ENCODE results near the gene EFHB.
"Not testable (repeated sequence)": the region's sequence is repeated elsewhere in the genome, so short reads cannot be mapped to it uniquely, and the experiment has no call there.

The EFHB gene

DNA sequence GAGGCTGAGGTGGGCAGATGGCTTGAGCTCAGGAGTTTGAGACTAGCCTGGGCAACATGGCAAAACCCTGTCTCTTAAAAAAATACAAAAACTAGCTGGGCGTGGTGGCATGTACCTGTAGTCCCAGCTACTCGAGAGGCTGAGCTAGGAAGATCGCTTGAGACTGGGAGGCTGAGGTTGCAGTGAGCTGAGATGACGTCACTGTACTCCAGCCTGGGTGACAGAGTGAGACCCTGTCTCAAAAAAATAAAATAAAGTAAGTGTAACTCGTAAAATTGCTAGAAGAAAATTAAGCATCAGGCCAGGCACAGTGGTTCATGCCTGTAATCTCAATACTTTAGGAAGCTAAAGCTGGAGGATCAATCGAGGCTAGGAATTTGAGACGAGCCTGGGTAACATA, 34.2 kb downstream of the EFHB start:
- not testable (repeated sequence) for H3K27me3 Mint-ChIP-seq; H3K9me3 Mint-ChIP-seq (ENCODE audit: low read depth); H3K27ac Mint-ChIP-seq; H3K4me3 Mint-ChIP-seq; H3K4me1 Mint-ChIP-seq (ENCODE audit: low read depth); H3K36me3 Mint-ChIP-seq

DNA sequence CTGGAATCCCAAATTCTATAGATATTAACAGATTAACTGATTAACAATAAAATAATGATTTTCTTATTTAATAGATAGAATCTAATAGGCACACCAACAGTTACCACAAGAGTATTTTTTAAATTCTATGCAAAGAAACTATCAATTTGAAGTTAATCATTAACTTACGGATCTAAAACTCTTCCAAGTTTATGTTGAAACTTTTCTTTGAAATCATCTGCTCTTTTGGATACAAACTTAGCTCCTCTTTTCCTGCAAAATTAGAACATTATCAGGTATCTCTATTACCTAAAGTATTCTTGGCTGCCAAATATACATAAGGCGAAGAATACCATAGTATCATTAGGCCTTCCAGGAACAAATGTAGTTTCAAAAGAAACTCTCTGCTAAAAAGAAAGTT, 34.8 kb downstream of the EFHB start:
- H3K4me1 Mint-ChIP-seq (ENCODE audit: low read depth): no peaks in the 10 kb centered on the region
- no peaks in the 10 kb centered on the region for H3K27me3 Mint-ChIP-seq

DNA sequence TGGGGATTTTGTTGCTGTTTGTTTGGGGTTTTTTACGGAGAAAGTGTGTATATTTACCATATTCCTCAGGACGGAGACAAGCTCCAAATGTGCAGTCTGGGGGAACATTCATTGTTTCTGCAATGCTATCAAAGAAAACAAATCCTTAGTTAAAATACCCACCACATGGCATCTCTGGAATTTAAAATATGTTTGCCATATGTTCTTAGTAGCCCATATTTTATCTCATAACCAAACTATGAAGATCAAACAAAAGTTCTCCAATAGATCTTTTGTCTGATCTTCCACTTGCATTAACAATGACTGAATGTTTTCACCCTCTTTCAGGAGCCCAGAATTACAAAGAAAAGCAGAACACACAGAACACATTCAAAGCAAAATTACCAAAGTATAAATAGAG, 35.3 kb downstream of the EFHB start:
- H3K9me3 Mint-ChIP-seq (ENCODE audit: low read depth): no peaks in the 10 kb centered on the region
- H3K36me3 Mint-ChIP-seq: no peaks in the 10 kb centered on the region
- H3K27ac Mint-ChIP-seq: no peak overlapping the region
- no peak overlapping the region for H3K4me3 Mint-ChIP-seq
- H3K27me3 Mint-ChIP-seq: no peaks in the 10 kb centered on the region
- no peaks in the 10 kb centered on the region for H3K4me1 Mint-ChIP-seq (ENCODE audit: low read depth)

More for the DNA sequence above, 34.8 kb downstream of the EFHB start:
- Mint-ChIP-seq H3K4me3 (no peak overlapping the region), H3K9me3 (ENCODE audit: low read depth) (no peaks in the 10 kb centered on the region), H3K27ac (no peak overlapping the region), H3K36me3 (no peaks in the 10 kb centered on the region)

DNA sequence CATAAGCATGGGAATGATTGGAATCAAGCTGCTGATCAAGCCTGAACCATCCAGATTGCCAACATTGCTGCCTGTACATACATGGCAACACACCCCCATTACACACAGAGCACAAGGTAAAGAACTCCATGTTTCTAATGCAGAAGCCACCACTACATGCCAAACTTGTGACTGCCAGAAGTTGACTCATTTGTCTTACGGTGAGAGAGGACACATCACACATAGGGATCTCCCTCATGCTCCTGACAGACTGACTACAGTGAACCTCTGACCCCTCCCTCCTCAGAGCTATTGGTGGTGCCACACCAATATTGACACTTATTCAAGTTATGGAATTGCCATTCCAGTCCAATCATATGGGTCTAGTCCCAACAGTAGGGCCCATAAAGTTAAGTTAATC, 42.3 kb downstream of the EFHB start:
- H3K27me3 Mint-ChIP-seq: no peaks in the 10 kb centered on the region
- H3K27ac Mint-ChIP-seq: no peak overlapping the region

DNA sequence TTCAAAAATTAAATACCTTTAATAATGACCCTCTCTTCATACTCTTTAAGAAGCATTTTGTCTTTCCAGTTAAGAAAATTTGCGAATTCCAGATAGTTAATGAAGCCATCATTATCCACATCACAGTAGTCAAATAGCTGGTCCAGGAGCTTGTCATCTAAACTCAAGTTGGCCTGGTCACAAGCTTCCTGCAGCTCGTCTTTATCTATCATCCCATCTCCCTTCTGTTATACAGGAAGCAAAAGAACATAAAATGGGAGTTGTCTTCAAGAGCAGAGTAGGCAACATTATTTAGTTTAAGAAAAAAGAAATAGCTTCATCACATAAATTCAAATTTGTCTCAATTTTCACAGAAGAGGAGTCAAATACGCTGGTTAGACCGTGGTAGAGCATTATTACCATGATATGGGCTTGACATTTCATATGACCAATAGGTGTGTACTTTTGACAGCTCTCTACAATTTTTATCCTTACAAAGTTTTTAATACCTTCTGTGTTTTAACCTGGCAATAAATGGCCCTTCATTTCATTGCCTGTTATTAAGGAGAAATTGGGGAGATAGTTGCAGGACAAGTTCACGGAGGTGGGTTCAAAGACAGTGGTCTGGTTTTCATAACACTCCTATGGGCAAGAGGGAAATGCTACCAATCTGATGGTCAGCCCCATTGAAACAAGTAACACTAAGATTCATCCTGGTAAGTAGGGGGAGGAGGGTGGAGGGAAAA, 45.4 kb downstream of the EFHB start:
- no peak overlapping the region for H3K27ac Mint-ChIP-seq

More for the DNA sequence above, 42.3 kb downstream of the EFHB start:
- no peak overlapping the region for H3K4me3 Mint-ChIP-seq
- no peaks in the 10 kb centered on the region for H3K4me1 Mint-ChIP-seq (ENCODE audit: low read depth)
- no peaks in the 10 kb centered on the region for H3K36me3 Mint-ChIP-seq
- H3K9me3 Mint-ChIP-seq (ENCODE audit: low read depth): no peaks in the 10 kb centered on the region

DNA sequence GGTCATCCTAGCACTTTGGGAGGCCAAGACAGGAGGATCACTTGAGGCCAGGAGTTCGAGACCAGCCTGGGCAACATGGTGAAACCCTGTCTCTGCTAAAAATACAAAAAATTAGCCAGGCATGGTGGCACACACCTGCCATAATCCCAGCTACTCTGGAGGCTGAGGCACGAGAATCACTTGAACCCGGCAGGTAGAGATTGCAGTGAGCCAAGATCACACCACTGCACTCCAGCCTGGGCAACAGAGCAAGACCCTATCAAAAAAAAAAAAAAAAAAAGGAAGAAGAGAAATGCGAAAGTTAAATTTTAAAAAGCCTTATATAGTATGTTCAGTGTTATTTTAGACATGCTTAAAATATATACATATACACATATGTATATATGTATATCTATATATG, 46.9 kb downstream of the EFHB start:
- H3K4me3 Mint-ChIP-seq; H3K27me3 Mint-ChIP-seq; H3K9me3 Mint-ChIP-seq (ENCODE audit: low read depth); H3K27ac Mint-ChIP-seq; H3K36me3 Mint-ChIP-seq; H3K4me1 Mint-ChIP-seq (ENCODE audit: low read depth): not testable (repeated sequence)

More for the DNA sequence above, 45.4 kb downstream of the EFHB start:
- no peaks in the 10 kb centered on the region for H3K4me1 Mint-ChIP-seq (ENCODE audit: low read depth)
- no peaks in the 10 kb centered on the region for H3K27me3 Mint-ChIP-seq
- H3K36me3 Mint-ChIP-seq: no peaks in the 10 kb centered on the region
- H3K4me3 Mint-ChIP-seq: no peak overlapping the region
- H3K9me3 Mint-ChIP-seq (ENCODE audit: low read depth): no peaks in the 10 kb centered on the region

- Mint-ChIP-seq H3K27ac (no peak overlapping the region), H3K9me3 (ENCODE audit: low read depth) (no peaks in the 10 kb centered on the region), H3K4me3 (no peak overlapping the region), H3K36me3 (no peaks in the 10 kb centered on the region), H3K4me1 (ENCODE audit: low read depth) (no peaks in the 10 kb centered on the region), H3K27me3 (no peaks in the 10 kb centered on the region)
These were observed 47.6 kb downstream of the EFHB start for GRCh38 chr3:19886404-19886803.

DNA sequence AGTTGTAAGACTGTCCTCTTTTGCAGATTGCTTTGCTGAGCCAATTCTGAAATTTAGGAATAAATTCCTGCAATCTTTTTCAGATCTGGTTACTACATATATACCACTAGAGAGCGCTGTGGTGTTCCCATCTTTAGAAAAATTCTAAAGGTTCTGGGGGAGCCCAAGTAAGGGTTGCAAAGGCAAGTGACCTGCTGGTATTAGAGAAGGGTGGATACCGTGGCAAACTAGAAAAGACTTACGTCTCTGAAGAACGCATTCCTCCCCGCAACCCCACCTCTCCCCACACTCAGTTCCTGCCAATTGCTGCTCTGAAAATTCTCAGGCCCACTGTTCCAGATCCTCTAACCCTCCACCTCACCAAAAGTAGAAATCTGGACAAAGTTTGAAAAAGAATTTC, 48.5 kb downstream of the EFHB start:
- H3K4me1 Mint-ChIP-seq (ENCODE audit: low read depth): no peaks in the 10 kb centered on the region
- H3K27ac Mint-ChIP-seq: no peak overlapping the region
- no peaks in the 10 kb centered on the region for H3K36me3 Mint-ChIP-seq
- no peaks in the 10 kb centered on the region for H3K27me3 Mint-ChIP-seq
- H3K9me3 Mint-ChIP-seq (ENCODE audit: low read depth): no peaks in the 10 kb centered on the region
- H3K4me3 Mint-ChIP-seq: no peak overlapping the region

DNA sequence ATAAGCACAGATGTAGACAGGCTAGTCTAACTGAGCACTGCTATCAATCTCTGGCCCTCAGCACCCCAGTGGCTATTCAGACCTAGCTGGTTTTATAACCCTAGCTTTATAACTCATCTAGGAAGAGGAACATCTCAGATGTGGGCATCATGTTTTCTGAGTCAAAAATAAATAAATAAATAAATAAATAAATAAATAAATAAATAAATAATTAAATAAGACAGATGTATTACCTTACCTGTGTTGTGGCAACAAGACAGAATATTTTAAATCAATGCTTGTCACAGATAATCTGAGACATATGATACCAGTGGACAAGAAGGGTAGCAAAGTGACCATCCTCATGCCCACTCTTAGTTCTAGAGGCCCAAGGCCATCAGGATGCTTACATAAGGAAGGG, 52.2 kb downstream of the EFHB start:
- Mint-ChIP-seq H3K4me3 (no peak overlapping the region), H3K9me3 (ENCODE audit: low read depth) (no peaks in the 10 kb centered on the region), H3K4me1 (ENCODE audit: low read depth) (no peaks in the 10 kb centered on the region), H3K36me3 (no peaks in the 10 kb centered on the region), H3K27me3 (no peaks in the 10 kb centered on the region), H3K27ac (no peak overlapping the region)

DNA sequence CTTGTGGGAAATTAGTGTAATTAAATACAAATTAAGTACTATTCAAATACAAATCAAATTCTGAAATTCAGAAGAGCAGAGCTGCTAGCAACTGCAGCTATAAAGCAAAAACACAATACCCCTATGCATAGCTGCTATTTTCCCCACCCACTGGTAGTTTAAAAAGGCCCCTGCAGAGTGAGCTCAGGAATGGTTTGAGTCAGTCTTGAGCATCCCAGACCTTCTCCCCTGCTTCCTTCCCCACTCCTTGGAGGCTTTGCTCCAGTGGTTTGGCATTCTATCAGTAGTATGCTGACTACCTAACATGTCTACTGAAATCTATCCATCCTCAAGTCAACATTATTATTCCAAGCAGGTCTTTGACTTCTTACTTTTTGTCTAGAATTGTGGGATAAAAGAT, 53.0 kb downstream of the EFHB start:
- Mint-ChIP-seq H3K27me3 (peaks cover 1% of the 10 kb centered on the region), H3K4me1 (ENCODE audit: low read depth) (no peaks in the 10 kb centered on the region), H3K9me3 (ENCODE audit: low read depth) (no peaks in the 10 kb centered on the region), H3K4me3 (no peak overlapping the region), H3K27ac (no peak overlapping the region), H3K36me3 (no peaks in the 10 kb centered on the region)

DNA sequence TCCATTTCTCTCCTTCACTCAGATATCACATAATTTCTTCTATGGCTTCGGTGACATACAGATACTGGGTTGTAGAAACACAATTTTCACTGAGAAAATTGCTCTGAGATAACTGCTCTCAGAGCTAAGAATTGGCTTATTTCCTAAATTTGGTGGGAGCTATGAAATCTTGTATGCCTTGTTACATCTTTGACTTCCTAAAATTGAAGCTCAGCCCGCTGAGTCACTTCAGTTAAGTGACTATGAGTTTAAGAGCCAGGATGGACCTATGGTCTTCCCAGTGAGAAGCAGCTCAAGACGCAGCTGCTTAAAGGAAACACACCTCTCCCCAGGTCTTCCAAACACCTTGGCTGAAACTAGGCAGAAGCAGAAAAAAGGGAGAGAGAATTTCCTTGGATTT, 56.4 kb downstream of the EFHB start:
- Mint-ChIP-seq H3K4me3 (no peak overlapping the region), H3K9me3 (ENCODE audit: low read depth) (no peaks in the 10 kb centered on the region), H3K4me1 (ENCODE audit: low read depth) (no peaks in the 10 kb centered on the region), H3K27me3 (peaks cover 1% of the 10 kb centered on the region), H3K27ac (no peak overlapping the region), H3K36me3 (no peaks in the 10 kb centered on the region)

DNA sequence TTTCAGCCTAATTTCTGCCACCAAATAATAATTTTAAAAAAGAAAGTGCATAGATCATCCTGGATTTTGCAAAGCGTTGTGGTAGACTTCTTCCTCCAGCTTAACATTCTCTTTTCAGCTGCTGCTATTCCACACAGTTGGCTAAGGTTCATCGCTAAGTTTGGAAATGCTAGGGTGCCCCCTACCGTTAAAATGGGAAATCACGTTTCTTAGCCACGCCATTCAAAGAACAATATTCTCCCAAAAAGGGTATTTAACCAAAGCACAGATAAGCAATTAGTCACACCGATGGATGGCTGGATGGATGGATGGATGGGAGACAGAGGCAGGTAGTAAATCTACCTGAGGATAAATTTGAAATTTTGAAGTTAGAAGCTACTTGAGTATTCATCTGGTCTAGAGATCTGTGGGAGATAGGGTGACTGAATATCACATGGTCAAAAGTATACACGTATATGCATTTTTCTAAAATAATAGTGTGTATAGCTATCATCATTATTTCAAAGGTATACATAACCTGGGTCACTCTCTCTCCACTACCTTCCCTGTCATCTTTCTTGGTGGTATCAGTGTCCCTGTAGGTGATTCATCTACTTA, 67.2 kb downstream of the EFHB start:
- no peaks in the 10 kb centered on the region for H3K9me3 Mint-ChIP-seq (ENCODE audit: low read depth)
- no peaks in the 10 kb centered on the region for H3K4me1 Mint-ChIP-seq (ENCODE audit: low read depth)
- H3K27me3 Mint-ChIP-seq: peaks cover 2% of the 10 kb centered on the region
- no peak overlapping the region for H3K27ac Mint-ChIP-seq
- no peaks in the 10 kb centered on the region for H3K36me3 Mint-ChIP-seq
- H3K4me3 Mint-ChIP-seq: no peak overlapping the region

GRCh38 chr3:19855318-19855717, 78.7 kb downstream of the EFHB start:
- H3K4me1 Mint-ChIP-seq (ENCODE audit: low read depth); H3K9me3 Mint-ChIP-seq (ENCODE audit: low read depth); H3K27ac Mint-ChIP-seq; H3K36me3 Mint-ChIP-seq; H3K4me3 Mint-ChIP-seq; H3K27me3 Mint-ChIP-seq: not testable (repeated sequence)

DNA sequence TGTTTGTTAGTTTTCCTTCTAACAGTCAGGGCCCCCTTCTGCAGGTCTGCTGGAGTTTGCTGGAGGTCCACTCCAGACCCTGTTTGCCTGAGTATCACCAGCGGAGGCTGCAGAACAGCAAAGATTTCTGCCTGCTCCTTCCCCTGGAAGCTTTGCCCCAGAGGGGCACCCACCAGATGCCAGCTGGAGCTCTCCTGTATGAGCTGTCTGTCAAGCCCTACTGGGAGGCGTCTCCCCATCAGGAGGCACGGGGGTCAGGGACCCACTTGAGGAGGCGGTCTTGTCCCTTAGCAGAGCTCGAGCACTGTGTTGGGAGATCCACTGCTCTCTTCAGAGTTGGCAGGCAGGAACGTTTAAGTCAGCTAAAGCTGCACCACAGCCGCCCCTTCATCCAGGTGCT, 87.4 kb downstream of the EFHB start:
- not testable (repeated sequence) for H3K4me1 Mint-ChIP-seq (ENCODE audit: low read depth); H3K27ac Mint-ChIP-seq; H3K4me3 Mint-ChIP-seq; H3K36me3 Mint-ChIP-seq; H3K27me3 Mint-ChIP-seq
- peaks cover 13% of the 10 kb centered on the region for H3K9me3 Mint-ChIP-seq (ENCODE audit: low read depth)

Data from activated naive CD8-positive, alpha-beta T cell (primary cell).